Measurements from ENCODE around the gene MGLL. TPM values are rescaled to one million over a fixed set of nuclear protein-coding genes. Genes with fewer than 3 reads are reported as not detected.
"Not testable (repeated sequence)": the region's sequence is repeated elsewhere in the genome, so short reads cannot be mapped to it uniquely, and the experiment has no call there.

MGLL gene
- total RNA-seq, 3 donors from 2014 or later = 212 to 515 (median 221) TPM

GRCh38 chr3:127687228-127687737 lies 135.0 kb downstream of the MGLL start:
- H3K9me3 ChIP-seq = no peaks in the 10 kb centered on the region
- DNase-seq (no peak), ATAC-seq (no peak)
- no peak for TF ChIP-seq CTCF (IDR thresholded peaks at IDR 0.05)
- peaks cover 3% of the 10 kb centered on the region for H3K36me3 ChIP-seq (ENCODE audit: low read depth)
- H3K4me1 ChIP-seq (ENCODE audit: low read depth) = peaks cover 2% of the 10 kb centered on the region
- H3K4me3 ChIP-seq = no peak overlapping the region
- intact Hi-C loops (cut with DNase I, micrococcal nuclease) = no loop called here

GRCh38 chr3:127686512-127686894 lies 135.8 kb downstream of the MGLL start:
- H3K36me3 ChIP-seq (ENCODE audit: low read depth) = peaks cover 1% of the 10 kb centered on the region
- ATAC-seq = no peak
- H3K9me3 ChIP-seq = no peaks in the 10 kb centered on the region
- intact Hi-C loops (cut with DNase I, micrococcal nuclease) = no loop called here
- H3K4me1 ChIP-seq (ENCODE audit: low read depth) = peaks cover 2% of the 10 kb centered on the region
- no peak overlapping the region for H3K4me3 ChIP-seq
- no peak for TF ChIP-seq CTCF (IDR thresholded peaks at IDR 0.05)
- no peak for DNase-seq

GRCh38 chr3:127685708-127686511 lies 136.4 kb downstream of the MGLL start:
- H3K36me3 ChIP-seq (ENCODE audit: low read depth) = no peaks in the 10 kb centered on the region
- intact Hi-C loops (cut with DNase I, micrococcal nuclease) = no loop called here
- H3K4me1 ChIP-seq (ENCODE audit: low read depth) = peaks cover 2% of the 10 kb centered on the region
- no peaks in the 10 kb centered on the region for H3K9me3 ChIP-seq
- ATAC-seq (peak; percentile 33), DNase-seq (no peak)
- H3K4me3 ChIP-seq = no peak overlapping the region
- TF ChIP-seq CTCF (IDR thresholded peaks at IDR 0.05) = no peak

GRCh38 chr3:127684871-127685707 lies 137.2 kb downstream of the MGLL start:
- no peak for ATAC-seq
- Histone ChIP-seq H3K9me3 (no peaks in the 10 kb centered on the region), H3K4me1 (ENCODE audit: low read depth) (no peaks in the 10 kb centered on the region), H3K36me3 (ENCODE audit: low read depth) (no peaks in the 10 kb centered on the region), H3K4me3 (no peak overlapping the region)
- no peak for TF ChIP-seq CTCF (IDR thresholded peaks at IDR 0.05)
- DNase-seq = peak in 2 of 3 donors; percentile 19 to 37
- intact Hi-C loops (cut with DNase I, micrococcal nuclease) = no loop called here

- H3K36me3 ChIP-seq (ENCODE audit: low read depth) = no peaks in the 10 kb centered on the region
- TF ChIP-seq CTCF (IDR thresholded peaks at IDR 0.05) = no peak
- DNase-seq (peak in 2 of 3 donors; percentile 17 to 38), ATAC-seq (no peak)
- H3K4me1 ChIP-seq (ENCODE audit: low read depth) = no peaks in the 10 kb centered on the region
- intact Hi-C loops (cut with DNase I, micrococcal nuclease) = no loop called here
- no peak overlapping the region for H3K4me3 ChIP-seq
- H3K9me3 ChIP-seq = no peaks in the 10 kb centered on the region
These were observed 139.8 kb downstream of the MGLL start for GRCh38 chr3:127682561-127682960.

GRCh38 chr3:127682175-127682554 lies 140.2 kb downstream of the MGLL start:
- H3K4me3 ChIP-seq; intact Hi-C loops (cut with DNase I, micrococcal nuclease); H3K4me1 ChIP-seq (ENCODE audit: low read depth); ATAC-seq; H3K9me3 ChIP-seq; H3K36me3 ChIP-seq (ENCODE audit: low read depth): not testable (repeated sequence)
- DNase-seq = peak in 2 of 3 donors; percentile 3 to 10

All from mucosa of descending colon (tissue), 3 donors.